GM04503 (cell line): ENCODE measurements around the gene PRR14.

Source experiments
- DNase-seq: peaks from one replicate; pipeline ENCODE4 v3.0.0-alpha.2; 2012; ENCODE audit warnings: low read depth

PRR14 gene

DNA sequence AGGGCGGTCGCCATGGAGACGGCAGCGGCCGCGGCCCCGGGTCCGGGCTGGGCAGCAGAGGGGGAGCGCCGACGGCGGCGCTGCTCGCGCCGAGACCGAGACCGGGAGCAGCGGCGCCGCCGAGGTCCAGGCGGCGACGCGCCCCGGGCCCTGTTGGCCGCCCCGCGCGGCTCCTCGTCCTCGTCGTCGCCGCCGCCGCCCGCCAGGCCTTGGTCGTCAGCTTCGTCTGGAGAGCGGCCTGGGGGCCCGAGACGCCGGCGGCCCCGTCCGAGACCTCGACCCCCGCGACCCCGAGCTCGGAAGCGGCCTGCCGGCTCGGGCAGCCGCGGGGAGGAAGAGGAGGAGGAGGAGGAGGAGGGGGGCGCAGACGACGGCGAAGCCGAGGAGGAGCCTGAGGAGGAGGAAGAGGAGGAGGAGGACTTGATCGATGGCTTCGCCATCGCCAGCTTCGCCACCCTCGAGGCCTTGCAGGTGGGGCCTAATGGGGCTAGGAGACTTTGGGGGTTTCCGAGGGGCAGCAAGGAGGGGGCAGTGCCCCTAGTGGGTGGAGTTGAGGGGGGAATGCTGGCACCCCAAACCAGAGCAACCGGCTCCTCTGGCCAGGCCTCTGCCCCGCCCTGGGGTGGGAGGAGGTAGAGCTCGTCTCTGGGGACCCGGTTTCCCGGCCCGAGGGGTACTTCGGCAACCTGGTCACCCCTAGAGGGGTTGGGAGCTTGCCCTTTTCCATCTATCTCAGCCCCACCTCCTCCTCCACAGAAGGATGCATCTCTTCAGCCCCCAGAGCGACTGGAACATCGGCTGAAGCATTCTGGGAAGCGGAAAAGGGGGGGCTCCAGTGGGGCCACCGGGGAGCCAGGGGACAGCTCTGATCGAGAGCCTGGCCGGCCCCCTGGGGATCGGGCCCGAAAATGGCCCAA, 9.0 kb downstream of the PRR14 start:
- DNase-seq = no peak

DNA sequence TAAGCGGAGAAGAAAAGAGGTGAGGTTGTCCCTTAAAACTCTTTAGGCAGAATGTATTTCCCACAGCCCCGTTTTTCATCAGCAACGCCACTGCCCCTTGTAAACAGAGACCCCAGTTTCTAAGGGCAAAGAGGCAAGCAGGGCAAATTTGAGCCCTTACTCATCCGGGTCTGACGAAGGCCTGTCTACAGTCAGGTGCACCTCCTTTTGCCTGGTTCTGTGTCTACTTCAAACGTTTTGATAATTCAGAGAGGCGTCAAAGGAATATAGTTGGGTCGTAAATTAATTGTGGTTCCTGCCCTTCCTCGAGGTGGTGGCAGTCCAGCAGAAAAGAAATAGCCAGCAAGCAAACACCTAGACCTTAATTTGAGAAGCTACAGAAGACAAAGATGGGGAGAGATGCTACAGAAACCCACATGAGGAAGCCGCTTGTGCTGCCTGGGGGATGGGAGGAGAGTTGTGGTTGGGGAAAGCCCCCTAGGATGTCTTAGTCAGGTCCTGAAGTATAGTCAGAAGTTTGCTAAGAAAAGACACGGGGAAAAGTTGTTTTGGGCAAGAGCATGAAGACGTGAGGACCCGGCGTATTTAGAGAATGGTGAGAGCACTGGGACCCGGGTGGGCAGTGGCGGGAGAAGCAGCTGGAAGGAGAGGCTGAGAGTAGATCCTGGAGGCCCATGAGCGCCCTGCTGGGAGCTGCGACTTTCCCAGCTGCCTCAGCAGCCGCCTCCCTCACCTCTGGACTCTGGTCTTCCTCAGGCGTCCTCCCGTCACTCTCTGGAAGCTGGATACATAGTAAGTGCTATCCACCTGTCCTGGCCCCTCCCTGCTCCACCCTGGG, 9.9 kb downstream of the PRR14 start:
- no peak for DNase-seq

DNA sequence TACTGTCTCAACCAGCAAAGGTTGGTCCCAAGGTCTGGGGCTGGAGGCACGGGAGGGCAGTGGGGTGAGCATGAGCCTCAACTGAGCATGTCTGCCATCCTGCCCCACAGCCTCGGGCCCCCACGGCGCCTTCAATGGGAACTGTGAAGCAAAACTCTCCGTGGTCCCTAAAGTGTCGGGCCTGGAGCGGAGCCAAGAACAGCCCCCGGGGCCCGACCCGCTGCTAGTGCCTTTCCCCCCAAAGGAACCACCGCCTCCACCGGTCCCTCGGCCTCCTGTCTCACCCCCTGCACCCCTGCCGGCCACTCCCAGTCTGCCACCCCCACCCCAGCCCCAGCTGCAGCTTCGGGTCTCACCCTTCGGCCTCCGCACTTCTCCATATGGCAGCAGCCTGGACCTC, 11.7 kb downstream of the PRR14 start:
- DNase-seq = no peak

DNA sequence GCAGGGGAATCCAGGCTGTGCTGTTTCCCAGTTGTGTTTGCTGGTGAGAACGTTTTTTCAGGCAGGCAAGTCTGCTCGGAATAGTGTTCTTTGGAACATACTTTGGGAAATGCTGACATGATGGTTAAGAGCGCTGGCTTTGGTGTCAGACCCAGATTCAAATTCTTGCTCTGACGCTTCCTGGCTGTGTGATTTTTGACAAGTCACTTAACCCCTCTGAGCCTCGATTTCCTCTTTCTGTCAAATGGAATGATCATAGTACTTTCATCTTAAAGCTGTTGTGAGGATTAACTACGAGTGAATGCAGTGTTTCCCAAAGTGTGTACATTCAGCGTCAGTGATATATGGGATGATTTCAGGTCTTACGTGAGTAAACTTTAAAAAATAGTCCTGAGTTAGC, 12.3 kb downstream of the PRR14 start:
- no peak for DNase-seq

DNA sequence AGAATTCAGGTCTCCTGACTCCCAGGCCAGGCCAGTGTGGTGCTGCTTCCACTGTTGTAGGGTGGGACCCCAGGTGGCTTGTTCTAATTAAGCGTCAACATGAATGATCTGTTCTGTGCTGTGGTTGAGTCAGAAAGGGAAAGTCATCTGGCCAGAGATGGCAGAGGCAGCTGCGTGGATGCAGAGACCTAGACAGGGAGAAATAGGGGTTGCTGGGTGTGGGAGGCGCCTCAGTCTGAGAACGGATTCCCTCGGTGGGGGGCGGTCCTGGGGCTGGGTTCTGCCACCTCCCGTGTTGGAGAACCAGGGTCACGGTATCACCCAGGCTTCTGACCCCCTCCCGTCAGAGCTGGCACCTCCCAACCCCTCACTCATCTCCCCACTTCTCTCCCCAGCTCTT, 13.1 kb downstream of the PRR14 start:
- no peak for DNase-seq

DNA sequence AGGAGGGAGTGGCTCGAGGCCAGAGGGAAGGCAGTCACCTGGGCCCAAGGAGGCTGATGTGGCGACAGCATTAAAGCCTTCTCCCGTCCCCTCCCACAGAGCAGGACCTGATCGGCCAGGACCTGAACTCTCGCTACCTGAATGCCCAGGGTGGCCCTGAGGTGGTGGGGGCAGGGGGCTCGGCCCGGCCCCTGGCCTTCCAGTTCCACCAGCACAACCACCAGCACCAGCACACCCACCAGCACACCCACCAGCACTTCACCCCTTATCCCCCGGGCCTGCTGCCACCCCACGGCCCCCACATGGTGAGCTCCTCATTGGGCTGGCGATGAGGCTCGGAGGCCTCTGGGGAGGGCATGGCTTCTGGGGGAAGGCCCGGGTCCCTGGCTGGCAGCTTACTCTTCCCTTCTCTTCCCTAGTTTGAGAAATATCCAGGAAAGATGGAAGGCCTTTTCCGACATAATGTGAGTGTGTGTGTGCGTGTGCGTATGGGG, 13.9 kb downstream of the PRR14 start:
- no peak for DNase-seq

DNA sequence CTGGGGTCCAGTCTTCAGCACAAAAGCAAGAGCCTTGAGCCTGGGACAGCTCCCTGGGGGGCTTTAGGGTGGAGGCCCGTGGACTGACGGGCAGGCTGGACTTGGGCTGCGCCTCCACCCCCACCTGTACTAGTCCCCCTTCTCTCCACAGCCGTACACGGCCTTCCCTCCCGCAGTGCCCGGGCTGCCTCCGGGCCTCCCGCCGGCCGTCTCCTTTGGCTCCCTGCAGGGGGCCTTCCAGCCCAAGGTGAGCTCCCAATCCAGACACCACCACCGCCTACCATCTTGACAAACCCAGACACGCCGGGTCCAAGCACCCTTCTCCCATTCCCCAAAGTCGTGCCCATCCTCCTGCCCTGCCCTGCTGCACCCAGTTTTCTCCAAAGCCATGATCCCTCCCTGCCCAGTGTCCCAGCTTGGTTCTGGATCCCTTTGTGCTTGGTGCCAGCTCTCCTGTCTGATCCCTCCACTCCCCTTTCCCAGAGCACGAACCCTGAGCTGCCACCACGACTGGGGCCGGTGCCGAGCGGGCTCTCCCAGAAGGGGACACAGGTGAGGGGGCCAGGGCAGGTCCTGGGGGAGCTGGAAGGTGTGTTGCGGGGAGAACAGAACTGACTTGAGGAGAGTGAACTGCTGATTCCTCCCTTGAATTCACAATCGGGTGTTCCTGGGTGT, 14.5 kb downstream of the PRR14 start:
- DNase-seq = no peak

DNA sequence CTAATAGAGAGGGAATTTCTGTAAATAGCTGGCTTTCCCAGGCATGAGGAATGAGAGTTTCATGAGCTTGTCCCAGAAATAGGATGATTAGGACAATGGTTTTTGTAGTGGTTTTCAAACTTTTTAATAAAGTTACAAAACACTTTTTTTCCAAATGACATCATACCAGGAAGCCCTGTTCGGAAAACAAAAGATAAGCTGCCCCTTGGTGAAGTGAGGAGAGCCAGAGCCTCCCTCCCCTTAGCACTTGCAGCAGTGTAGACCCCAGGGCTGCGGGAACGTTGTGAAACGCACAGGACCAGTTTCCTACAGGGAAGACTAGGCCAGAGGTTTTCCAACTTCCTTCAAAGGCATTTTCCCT, 15.1 kb downstream of the PRR14 start:
- no peak for DNase-seq

DNA sequence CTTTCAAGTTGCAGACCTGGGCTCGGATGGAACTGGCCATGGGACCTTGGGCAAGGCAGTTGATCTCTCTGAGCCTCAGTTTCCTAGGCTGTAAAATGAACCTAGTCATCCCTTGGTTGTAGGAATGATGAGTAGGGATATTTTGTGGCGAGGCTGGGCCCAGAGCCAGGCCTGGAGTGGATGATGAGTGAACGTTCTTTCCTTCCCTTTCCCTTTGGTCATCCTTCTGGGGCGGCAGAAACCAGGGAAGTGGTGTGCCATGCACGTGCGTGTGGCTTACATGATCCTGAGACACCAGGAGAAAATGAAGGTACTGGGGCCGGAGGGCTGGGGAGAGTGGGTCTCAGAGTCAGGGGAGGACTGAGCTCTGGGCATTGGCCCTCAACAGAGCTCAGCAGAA, 15.9 kb downstream of the PRR14 start:
- DNase-seq = no peak

DNA sequence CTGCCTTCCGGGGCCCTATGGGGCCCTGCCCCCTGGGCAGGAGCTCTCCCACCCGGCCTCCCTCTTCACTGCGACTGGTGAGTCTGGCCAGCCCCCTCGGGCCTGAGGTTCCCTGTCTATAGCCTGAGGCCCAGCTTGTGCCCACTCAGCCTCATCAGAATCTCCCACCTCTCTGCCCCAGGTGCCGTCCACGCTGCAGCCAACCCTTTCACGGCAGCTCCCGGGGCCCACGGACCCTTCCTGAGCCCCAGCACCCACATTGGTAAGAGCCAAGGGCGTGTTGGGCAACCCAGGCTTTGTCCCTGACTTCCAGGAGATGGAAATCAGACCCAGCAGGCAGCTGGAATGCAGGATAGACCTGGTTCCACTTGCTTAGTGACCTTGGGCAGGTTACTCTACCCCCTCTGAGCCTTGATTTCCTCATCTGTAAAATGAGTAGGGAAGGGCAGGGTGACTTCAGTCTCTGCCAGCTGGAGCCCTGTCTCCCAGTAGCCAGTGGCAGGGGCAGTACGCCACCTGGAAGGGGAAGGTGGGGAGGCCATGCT, 16.7 kb downstream of the PRR14 start:
- no peak for DNase-seq

DNA sequence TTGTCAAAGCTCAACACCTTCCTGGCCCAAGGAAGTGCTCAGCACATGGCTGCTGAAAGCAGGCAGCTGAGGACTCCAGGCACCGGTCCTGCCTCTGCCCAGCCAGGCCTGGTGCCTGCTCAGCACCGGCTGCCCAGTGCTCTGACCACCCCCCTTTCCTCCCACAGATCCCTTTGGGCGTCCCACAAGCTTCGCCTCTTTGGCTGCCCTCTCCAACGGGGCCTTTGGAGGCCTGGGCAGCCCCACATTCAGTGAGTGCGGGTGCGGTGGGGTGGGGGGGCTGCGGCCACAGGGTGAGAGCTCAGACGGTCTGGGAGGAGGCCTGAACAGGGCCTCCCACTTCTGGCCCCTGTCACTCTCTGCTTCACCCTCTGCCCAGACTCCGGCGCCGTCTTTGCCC, 17.6 kb downstream of the PRR14 start:
- DNase-seq = no peak

DNA sequence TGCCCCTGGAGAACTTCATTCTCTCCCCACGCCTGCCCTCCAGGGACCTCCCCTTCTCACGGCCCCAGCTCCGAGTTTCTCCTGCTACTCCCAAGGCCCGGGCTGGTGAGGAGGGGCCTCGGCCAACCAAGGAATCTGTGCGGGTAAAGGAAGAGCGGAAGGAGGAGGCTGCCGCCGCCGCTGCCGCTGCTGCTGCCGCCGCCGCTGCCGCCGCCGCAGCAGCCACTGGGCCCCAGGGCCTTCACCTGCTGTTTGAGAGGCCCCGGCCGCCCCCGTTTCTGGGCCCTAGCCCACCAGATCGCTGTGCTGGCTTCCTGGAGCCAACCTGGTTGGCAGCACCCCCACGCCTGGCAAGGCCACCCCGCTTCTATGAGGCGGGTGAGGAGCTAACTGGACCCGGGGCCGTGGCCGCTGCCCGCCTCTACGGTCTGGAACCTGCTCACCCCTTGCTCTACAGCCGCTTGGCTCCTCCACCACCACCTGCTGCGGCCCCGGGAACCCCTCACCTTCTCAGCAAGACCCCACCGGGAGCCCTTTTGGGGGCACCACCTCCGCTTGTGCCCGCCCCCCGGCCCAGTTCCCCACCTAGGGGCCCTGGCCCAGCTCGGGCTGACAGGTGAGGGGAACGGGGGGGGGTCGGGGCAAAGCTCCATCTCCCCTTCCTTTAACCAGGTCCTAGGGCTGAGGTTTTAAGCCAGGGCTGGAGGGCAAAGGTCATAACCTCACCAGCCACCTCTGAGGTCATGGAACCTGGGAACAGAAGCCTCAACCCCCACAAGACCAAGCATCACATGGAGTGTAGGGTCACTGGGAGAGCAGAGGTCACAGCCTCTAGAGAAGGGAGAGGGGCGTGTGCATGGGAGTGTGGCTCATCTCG, 18.5 kb downstream of the PRR14 start:
- no peak for DNase-seq

DNA sequence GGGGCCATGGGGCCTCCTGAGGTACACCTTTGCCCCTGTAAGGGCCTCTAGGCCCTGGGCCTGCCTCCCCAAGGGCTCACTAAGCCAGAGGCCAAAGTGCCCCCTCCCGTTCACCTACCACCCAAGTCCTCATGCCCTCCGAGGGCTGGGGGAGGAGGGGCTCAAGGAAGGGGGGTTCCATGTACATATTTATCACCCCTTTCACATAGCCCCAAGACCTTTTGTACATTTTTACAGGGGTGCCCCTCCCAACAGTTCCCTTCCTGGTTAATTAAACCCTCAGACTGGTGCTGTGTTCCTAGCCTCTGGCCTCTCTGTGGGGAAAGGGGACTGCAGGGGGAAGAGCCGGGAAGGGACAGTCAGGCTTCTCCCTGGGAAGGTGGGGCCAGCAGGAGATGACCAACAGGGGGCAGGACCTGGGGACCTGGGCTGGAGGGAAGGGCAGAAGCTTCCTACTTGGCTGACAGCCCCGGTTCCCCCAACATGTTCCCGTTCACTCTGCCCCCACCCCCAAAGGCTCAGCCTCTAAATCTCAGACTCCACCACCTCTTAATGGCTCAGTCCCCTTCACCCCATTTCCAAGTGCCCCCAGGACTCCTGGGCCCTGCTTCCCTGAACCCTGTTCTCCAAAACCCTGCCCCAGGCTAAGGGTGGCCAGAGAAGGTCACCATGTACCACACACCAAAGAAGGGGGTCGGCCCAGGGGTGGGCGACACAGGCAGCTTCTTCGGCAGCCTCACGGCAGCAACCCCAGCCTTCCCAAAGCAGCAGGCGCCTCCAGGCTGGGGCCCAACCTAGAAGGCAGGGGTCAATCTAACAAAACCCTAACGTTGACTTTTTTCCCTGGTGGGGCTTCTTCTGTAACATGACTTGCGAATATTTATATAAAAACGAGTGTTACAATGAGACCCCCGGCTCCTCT, 19.4 kb downstream of the PRR14 start:
- DNase-seq = no peak

DNA sequence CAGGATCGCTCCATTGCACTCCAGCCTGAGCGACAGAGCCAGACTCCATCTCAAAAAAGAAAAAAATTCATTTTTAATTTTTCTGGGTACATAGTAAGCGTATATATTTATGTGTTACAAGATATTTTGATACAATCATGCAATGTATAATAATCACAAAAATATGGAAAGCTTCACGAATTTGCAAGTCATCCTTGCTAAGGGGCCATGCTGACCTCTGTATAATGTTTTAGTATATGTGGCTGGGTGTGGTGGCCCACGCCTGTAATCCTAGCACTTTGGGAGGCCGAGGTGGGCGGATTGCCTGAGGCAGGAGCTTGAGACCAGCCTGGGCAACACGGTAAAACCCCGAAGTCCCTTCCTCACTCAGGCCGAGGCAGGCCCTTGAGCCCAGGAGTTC, 24.4 kb downstream of the PRR14 start:
- no peak for DNase-seq

DNA sequence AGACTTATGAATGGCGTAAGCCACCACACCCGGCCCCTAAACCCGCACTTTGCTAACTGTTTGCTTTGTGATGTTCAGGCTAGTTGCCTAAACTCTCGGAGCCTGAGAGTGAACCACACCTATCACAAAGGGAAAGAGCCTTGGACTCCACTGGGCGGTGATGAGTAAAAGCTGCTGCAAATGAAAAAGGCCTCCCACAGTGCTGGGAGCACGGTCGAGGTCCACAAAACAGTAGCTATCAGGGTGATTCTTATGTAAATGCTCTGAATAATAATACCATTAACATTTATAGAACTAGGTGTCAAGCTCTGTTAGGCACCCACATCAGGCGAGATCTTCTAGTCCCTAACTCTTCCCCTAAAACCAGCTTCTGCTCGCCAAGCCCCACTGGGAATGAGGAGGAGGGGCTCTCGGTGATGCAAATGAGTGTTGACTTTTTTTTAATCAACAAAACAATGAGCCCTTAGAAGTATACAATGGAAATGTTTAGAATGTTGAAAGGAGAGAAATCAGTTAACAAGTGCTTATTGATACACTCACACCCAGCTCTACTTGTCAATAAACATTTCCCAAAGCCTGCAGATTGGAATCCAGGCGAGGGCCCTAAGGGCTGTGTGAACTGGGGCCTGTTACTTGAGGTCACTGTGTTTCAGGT, 27.3 kb downstream of the PRR14 start:
- no peak for DNase-seq

DNA sequence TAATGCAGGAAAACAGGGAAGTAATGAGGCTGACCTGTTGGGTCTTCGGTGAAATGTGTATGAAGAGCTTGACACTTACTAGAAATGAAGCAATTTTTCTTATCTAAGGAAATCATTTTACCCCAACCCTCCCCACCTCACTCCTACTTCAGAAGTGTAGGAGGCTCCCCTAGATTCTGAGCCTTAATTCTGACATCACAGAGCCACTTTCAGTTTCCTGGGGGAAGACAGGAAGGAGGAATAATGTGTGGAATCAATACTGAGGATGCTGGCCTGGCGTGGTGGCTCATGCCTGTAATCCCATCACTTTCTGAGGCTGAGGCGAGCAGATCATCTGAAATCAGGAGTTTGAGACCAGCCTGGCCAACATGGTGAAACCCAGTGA, 27.8 kb downstream of the PRR14 start:
- DNase-seq = no peak

DNA sequence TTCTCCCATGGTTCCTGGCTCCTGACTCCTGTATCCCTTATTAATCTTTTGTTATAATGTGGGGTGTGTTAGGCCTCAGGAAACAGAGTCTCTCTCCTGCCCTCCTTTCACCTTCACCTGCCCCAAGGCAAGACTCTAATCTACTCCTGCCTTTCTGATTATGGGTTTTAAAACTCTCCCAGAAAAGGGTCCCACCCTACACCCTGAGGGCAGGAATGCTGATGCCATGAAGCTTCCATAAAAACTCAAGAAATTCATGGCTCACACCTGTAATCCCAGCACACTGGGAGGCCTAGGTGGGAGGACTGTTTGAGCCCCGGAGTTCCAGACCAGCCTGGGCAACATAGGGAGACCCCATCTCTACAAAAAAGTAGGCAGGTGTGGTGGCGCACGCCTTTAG, 29.6 kb downstream of the PRR14 start:
- no peak for DNase-seq

DNA sequence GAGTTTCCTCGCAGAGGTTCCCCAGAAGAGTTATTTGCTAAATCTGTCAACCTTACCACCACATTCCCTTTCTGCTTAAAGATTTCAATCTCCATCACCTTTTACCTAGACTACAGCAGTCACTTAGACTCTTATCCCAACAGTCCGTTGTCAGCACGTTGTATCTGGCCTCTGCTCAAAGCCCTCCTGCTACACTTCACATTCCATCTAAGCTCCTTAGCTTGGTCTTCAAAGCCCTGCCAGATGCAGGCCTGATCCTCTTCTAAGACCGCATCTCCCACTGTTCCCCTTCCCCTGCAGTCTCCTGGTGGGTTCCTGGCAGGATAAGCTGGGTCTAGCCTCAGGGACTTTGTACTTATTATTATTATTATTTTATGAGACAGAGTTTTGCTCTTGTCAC, 37.9 kb downstream of the PRR14 start:
- no peak for DNase-seq

DNA sequence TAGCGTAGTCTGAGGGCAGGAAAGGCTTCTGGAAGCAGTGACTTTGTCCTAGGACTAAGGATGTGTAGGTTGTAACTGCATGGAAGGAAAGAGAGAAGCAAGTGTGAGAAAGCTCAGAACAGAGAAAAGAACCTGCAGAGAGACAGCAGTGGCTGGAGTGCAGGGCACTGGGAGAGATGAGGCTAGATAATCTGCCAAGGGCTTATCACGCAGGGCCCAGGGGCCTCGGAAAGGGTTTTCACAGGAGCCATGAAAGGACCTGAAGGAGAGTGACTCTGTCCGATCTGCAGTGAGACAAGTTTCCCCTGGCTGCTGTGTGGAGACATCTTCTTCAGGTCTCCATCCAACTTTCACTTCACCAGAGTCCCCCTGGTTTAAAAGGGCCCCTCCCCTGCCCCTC, 41.1 kb downstream of the PRR14 start:
- DNase-seq = no peak
